Measurements from ENCODE around the gene NAPG.
A peak's percentile ranks its signal among the peaks of the same experiment; 100 is the strongest.
"Not testable (repeated sequence)": the region's sequence is repeated elsewhere in the genome, so short reads cannot be mapped to it uniquely, and the experiment has no call there.

The NAPG gene

DNA sequence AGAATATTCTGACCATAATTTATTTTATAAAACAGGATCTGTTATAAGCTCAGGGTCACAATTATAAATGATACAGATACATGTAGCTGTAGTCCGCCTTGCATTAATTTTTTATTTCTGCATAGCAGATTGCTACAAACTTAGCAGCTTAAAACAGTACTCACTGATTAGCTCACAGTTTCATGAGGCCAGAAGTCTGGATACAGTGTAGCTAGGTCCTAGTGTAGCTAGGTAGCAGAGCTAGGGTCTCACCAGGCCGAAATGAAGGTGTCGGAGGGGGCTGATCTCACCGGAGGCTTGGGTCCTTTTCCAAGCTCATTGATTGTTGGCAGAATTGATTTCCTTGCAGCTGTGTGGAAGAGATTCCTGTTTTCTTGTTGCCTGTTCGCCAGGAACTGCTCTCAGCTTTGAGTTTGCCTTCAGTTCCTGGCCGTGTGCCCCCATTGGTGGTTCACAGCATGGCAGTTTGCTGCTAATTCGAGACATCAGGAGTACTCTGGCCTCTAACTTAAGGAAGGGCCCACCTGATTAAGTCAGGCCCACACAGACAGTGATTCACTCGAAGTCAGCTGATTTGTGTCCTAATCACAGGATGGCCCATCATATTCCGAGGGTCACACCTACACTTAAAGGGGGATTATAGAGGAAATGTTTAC, 18.4 kb downstream of the NAPG start:
- DNase-seq (ENCODE audit: extremely low read depth in 1 of 2, low read depth in 1 of 2) = no peak

DNA sequence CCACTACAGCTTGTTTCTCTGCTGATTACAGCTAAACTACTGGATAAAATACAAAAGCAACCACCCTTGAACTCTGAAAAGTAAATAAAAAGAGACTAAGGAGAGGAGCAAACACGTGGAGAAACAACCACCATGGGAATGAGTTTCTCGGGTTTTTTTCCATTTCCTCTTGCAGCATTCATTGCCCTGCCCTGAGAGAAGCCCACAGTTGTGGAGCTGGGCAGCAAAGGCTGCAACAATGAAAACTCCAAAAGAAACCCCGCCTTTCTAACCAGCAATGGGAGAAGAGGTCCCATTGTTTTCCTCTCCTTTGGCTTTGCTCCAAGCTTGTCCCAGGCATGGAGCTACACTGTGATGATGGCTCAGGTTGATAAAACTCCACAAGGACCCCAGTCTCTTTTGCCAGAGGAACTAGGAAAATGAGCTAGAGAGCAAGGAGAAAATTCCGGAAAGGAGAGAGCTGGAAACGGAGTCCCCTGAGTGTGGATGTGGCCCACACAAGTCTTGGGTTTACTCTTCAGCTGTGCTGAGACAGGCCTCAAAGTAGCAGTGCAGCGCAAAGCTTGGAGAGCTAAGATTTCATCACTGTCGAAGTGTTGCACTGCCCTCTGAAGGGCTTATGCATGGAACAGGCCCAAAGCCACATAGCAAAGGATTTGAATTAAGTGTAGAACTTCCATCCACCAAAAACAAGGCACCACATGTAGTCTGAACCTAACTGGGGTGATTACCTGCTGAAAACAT, 20.9 kb downstream of the NAPG start:
- no peak for DNase-seq (ENCODE audit: extremely low read depth in 1 of 2, low read depth in 1 of 2)

DNA sequence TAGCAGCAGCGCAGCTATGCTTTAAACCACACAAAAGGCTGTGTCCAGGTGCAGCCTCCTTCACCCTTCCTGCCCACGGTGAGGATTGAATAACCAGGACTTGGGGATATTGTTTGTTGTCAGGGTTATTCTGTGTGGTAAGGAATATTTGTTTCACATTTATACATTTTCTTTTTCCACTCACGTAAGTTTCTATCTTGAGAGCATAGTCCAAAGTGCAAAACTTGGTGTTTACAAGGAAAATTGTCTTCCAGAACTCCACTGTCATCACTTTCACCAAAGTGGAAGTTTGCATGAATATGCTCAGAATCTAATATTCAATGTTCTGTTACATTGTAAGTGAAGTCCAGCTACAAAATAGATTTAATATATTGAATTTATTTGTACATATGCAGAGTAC, 26.4 kb downstream of the NAPG start:
- DNase-seq (ENCODE audit: extremely low read depth in 1 of 2, low read depth in 1 of 2) = no peak

DNA sequence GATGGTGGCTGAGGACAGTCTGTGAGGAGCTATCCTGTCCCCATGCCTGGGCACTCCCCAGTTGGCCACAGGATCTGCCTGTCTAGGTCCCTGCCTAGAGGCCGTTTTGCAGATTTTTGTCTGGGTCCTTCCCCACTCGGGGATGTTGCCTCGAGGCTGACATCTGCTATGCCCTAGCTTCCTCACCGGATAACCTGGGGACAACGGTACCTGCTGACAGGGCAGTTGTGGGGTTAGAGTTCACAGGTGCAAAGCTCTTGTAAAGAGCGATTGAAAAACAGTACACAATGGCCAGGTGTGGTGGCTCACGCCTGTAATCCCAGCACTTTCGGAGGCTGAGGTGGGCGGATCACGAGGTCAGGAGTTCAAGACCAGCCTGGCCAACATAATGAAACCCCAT, 30.4 kb downstream of the NAPG start:
- not testable (repeated sequence) for DNase-seq (ENCODE audit: extremely low read depth in 1 of 2, low read depth in 1 of 2)

DNA sequence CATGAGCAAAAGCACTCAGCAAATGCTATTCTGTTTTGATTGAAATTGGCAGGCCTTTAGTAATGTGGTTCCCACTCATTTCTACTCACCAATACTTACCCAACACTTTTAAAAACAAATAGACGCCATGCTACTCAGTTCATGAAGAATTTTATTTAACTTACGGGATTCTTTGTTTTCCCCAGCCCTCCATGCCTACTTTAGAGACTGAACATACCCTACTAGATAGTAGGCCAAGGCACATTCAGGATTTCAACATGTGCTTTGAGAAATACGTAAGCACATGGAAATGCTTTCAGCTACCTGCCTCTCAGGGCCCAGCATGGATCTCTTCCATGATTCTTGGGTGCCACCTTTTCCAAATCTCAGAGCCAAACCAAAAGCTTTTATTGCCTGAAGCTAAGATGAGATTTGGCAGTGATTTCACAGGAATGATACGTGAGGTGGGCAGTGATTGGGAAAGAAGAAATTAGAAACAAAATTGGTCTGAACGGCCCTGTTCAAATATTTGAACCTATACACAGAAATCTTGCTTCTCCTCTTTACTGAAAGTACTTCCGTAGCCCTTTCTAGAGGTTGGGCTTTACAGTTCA, 31.4 kb downstream of the NAPG start:
- no peak for DNase-seq (ENCODE audit: extremely low read depth in 1 of 2, low read depth in 1 of 2)

DNA sequence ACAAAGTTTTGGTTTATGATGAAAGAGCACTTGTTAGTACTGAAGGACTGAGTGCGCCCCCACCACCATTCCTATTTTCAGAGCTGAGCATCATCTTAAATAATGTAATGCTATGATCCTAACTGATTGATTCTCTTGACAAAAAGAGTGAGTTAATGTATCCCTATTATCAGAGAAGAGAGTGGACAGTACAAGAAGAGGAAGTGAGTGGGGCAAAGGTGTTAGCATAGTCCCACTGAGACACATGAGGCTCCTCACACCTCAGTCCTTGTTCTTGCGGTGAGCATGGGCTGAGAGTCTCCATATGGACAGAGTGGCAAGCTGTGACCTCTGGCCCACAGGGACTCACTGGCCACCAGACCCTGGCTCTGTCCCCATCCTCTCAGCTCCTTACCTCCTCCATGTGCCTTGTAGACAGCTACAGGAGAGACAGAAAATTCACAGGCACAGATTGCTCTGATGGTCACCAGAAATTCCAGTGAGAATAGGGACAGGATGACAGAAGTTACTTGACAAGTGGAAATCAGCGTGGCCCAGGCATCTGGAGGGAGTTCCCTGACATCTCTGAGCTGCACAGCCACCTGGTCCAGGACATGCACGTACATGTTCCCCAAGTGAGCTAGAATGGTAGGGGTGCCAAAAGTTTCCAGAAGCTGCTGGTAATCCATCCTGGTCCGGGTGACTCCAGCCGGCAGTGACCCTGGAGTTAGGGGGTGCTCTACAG, 32.6 kb downstream of the NAPG start:
- DNase-seq (ENCODE audit: extremely low read depth in 1 of 2, low read depth in 1 of 2) = no peak

DNA sequence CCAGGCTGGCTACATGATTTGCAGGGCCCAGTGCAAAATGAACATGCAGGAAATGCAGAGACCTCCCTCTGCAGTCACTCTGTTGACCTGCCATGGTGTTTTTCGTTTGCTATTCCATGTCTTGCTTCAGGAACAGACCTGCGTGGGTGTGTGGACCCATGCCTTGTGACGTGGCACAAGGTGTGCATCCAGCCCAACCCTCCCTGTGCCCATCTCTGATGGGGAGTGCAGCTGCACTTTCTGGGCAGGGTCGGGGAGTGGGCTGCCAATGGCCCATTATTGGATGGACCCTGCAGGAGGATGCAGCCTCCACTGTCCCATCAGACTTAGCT, 33.1 kb downstream of the NAPG start:
- DNase-seq (ENCODE audit: extremely low read depth in 1 of 2, low read depth in 1 of 2) = no peak

DNA sequence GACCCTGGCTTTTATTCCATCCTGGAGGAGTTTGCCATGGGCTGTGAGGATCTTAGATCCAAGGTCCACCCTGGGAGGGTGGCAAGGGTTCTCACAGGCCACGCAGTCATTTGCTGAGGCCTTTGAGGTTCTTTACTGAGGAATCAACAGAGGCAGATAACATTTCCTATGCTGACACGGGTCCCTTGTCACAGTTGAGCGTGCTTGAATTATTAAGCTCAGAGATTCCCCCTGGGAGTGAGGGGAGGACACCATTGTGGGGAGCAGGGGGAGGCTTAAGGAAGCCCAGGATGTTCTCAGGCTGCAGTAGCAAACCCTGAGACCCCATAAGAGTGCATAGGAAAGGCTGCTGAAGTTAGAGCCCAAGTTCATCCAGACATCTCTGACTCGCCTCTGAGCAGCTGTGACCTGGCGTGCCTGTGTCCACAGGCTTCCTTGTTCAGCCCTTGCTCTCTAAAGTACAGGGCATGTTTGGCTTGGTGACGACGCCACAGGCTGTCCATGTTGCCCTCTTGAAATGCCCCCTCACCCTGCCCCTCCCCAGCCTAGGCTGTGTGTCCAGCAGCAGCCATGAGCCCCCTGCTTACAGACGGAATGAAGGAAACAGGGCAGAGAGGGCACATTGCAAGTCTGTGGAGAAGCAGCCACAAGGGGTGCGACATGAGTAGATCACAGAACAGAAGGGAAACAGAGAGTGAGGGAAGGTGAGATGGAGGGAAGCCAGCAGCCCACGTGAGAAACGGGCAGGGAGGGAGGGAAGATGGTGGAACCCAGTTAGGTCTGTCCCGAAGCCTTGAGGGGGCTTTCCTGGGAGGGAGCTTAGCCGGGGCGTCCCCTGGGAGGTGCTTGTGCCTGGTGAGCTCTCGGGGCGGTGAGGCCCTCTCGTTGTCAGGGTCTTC, 34.0 kb downstream of the NAPG start:
- no peak for DNase-seq (ENCODE audit: extremely low read depth in 1 of 2, low read depth in 1 of 2)

DNA sequence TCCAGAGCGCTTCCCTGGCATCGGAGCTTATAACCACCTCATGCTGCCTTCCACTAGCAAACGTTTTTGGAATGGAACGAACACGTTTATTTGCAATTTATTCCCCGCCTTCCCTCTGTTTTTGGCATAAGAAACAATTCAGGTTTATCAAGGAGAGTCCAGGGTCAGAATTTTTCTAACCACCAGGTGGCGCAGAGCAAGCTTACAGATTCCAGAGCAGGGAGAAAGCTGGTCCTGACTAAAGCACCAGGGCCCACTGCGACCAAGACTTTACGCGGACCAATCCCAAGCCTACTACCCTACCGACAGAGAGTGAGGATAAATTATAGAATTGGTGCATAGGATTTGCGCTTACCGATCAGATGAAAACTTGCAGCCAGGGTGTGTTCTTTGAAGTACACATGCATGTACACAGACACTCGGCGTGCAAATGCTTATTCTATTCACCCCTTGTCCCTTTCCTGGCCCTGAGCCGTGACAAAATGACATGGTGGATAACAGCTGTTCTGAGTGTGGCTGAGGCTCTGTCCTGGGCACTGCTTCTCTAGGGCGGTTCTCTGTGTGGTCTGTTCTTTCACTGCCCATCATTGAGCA, 34.7 kb downstream of the NAPG start:
- DNase-seq (ENCODE audit: extremely low read depth in 1 of 2, low read depth in 1 of 2) = peak in 1 of 2 donors; percentile 25

DNA sequence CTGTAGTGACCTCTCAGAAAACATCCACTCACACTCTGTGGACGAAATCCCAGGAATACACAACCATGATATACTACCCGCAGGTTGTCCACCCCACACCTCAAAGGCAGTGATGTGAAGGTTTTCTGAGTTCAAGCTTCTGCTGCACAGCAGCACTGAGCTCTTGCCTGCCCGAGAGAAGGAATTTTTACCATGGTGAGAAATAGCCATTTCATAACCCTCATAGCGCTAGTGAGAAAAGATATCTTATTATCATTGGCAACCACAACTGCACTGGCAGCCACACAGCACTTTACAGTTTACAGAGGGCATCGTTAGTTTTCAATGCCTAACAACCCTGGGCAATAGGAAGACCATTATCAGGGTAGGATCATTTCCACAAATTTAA, 36.9 kb downstream of the NAPG start:
- no peak for DNase-seq (ENCODE audit: extremely low read depth in 1 of 2, low read depth in 1 of 2)

DNA sequence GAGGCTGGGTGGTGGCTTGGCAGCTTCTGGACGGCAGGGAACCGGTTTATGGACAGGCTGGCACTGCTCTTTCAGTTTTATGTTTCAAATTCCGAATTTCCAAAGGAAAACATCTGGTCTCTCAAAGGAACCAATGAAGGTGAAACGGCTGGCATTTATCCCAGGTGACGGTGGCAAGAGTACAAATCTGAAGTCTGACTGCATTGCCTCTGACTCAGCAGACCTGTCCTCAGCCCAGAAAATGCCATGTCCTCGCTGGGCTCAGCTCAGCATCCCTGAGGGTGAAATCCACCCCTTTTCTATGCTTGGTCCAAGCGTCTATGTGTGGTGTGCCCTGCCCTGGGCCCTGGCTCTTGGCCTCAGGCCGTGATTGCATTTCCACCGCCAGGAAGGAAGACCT, 38.1 kb downstream of the NAPG start:
- DNase-seq (ENCODE audit: extremely low read depth in 1 of 2, low read depth in 1 of 2) = no peak

DNA sequence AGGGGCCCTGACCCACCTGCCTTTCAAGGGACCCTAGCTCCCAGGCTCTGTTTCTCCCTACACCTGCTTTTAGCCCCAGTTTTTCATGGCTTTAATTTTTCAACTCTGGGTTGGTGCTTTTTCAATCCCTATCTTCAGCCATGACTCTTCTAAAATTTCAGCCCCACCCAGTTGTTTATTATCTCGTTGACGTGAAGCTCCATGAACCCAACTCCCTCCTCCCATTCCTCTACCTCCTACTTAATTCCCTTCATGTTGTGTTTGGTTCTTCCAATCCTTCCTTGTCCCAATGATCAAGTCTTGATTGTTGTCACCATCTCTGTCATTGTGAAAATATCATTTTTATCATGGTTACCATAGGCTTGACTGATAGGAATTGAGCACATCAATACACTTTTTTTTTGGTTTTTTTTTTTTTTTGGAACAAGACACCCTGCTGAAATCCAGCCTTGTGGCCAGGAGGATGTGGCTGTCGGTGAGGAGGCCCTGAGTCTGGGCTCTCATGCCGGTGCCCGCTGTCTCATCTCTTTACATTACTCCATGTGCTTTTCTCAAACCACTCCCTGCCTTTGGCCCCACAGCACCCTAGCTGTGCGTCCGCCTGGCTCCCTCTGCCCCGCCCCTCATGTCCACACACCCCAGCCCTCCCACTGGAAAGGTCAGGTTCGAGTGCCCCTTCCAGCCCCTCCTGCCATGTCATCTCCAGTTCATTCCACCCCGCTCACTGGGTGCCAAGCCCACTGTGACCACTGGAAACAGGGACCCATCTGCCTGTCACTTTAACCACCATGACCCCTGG, 39.3 kb downstream of the NAPG start:
- no peak for DNase-seq (ENCODE audit: extremely low read depth in 1 of 2, low read depth in 1 of 2)

DNA sequence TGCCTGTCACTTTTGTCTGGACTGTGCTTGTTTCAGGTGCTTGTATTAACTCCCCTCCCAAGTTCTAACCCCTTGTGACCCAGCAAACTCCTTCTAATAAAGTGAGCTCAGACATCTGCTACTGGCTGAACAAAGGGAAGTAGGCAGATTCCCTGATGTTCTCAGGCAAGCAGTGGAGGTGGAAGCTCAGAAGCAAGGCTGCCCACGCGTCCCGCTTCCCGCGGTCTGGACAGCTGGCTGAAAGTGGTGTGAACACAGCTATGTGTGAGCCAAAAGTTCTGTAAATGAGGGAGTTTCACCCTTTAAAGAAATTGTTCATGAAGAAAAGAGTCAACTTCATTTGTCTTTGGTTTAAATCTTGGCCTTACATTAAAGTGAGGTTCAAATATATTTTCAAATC, 40.0 kb downstream of the NAPG start:
- no peak for DNase-seq (ENCODE audit: extremely low read depth in 1 of 2, low read depth in 1 of 2)

DNA sequence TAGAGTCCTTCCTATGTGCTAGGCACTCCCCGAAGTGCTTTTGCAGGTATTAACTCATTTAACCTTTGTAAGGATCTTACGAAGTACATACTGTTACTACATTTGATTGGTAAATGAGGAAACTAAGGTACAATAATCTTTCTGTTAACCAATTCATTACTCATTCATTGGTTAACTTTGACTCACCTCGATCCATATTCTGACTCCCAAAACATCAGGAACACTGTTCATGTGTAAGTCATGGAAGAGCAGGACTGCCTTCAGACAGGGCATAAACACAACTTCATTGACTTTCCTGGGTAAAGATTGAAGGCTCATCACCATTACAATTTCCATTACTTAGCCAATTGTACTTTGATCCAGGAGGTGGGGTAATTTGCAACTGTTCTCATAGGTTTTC, 40.6 kb downstream of the NAPG start:
- no peak for DNase-seq (ENCODE audit: extremely low read depth in 1 of 2, low read depth in 1 of 2)

DNA sequence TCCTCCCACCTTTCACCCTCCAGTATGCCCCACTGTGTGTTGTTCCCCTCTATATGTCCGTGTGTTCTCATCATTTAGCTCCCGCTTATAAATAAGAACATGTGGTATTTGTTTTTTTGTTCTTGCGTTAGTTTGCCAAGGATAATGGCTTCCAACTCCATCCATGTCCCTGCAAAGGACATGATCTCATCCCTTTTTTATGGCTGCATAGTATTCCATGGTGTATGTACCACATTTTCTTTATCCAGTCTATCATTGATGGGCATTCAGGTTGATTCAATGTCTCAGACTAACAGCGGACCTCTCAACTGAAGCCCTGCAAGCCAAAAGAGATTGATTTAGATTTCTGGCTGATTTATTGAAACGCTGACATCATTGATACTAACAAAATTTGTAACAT, 44.1 kb downstream of the NAPG start:
- DNase-seq (ENCODE audit: extremely low read depth in 1 of 2, low read depth in 1 of 2) = not testable (repeated sequence)

DNA sequence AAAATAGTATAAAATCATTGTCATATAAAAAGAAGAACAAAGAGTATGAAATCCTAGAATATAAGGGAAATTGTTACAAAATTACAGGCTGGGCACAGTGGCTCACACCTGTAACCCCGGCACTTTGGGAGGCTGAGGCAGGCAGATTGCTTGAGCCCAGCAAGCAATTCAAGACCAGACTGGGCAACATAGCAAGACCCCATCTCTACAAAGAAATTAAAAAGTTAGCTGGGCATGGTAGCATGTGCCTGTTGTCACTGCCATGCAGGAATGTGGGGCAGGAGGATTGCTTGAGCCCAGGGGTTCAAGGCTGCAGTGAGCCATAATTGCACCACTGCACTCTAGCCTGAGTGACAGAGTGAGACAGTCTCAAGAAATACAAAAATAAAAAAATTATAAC, 44.8 kb downstream of the NAPG start:
- no peak for DNase-seq (ENCODE audit: extremely low read depth in 1 of 2, low read depth in 1 of 2)

DNA sequence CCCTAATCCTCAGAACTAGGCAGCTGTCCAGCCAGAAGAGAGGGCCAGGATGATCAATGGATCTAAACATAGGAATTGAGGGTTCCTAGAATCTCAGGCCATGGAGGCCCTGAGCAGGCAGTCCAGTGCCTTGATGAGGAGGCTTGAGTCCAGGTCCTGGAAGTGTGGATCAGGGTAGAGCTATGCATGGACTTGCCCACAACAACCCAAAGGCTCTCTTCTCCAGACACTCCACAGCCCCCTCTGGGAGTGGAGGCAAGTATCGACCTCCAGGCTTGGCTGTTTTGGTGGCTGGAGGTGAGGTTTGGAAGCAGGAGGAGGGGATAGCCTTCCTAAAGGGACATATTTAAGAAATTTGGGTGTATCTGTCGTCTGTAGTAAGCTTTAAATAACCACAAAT, 45.7 kb downstream of the NAPG start:
- no peak for DNase-seq (ENCODE audit: extremely low read depth in 1 of 2, low read depth in 1 of 2)

DNA sequence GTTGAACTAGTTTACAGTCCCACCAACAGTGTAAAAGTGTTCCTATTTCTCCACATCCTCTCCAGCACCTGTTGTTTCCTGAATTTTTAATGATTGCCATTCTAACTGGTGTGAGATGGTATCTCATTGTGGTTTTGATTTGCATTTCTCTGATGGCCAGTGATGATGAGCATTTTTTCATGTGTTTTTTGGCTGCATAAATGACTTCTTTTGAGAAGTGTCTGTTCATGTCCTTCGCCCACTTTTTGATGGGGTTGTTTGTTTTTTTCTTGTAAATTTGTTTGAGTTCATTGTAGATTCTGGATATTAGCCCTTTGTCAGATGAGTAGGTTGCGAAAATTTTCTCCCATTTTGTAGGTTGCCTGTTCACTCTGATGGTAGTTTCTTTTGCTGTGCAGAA, 47.4 kb downstream of the NAPG start:
- DNase-seq (ENCODE audit: extremely low read depth in 1 of 2, low read depth in 1 of 2) = not testable (repeated sequence)

DNA sequence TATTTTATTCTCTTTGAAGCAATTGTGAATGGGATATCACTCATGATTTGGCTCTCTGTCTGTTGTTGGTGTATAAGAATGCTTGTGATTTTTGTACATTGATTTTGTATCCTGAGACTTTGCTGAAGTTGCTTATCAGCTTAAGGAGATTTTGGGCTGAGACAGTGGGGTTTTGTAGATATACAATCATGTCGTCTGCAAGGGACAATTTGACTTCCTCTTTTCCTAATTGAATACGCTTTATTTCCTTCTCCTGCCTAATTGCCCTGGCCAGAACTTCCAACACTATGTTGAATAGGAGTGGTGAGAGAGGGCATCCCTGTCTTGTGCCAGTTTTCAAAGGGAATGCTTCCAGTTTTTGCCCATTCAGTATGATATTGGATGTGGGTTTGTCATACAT, 48.6 kb downstream of the NAPG start:
- not testable (repeated sequence) for DNase-seq (ENCODE audit: extremely low read depth in 1 of 2, low read depth in 1 of 2)

Measured in stimulated activated CD8-positive, alpha-beta memory T cell treated with anti-CD3 and anti-CD28 coated beads, Interleukin-7, amount 100 ng/mL, for 48 hours (primary cell).